ENCODE data around the gene LSS. TPM values are rescaled to one million over a fixed set of nuclear protein-coding genes. Genes with fewer than 3 reads are reported as not detected.
A peak's percentile ranks its signal among the peaks of the same experiment; 100 is the strongest.

LSS gene
- total and polyA plus RNA-seq, 10 of the 15 experiments (the other 5 are each of a cell fraction or from before 2014, with no cell fraction given) = 2.9 to 82.4 (median 27.5) TPM

DNA sequence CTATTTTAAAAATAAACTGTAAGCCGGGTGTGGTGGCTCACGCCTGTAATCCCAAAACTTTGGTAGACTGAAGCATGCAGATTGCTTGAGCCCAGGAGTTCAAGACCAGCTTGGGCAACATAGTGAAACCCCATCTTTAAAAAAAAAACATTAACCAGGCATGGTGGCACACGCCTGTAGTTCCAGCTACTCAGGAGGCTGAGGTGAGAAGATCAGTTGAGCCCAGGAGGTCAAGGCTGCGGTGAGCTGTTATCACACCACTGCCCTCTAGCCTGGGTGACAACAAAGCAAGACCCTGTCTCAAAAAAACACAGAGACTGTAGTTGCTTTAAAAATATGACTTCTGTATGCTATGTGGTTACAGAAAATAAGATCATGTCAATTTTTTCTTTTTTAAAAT, 24.3 kb upstream of the LSS start:
- no peak overlapping the region for H3K4me3 ChIP-seq
- FAIRE-seq = no peak
- no TSS peak for BruUV-seq (replicated peaks)
- no peak overlapping the region for H2AFZ ChIP-seq (ENCODE audit: control insufficient read depth, low read depth, low read length)
- 100% methylated on average over 4 of the region's 4 CpGs for WGBS (ENCODE audit: insufficient coverage, insufficient replicate concordance, low lambda C conversion rate, missing lambda C conversion rate)
- 0 out of 2 replicates have a peak overlapping the region, but pooled peaks have one; percentile 55 for H3K27ac ChIP-seq (ENCODE audit: control insufficient read depth, insufficient read depth)
- in situ Hi-C loops (cut with MboI) (no loop called here), intact Hi-C loops (cut with micrococcal nuclease; ENCODE audit: unreplicated experiment) (loop anchor here (5.0 kb wide), 1 partner anchor 69 kb away; the partner anchor contains the start of genes C21orf58 and PCNT)
- POLR2A ChIA-PET = interaction anchor here (0.7 to 1.7 kb wide), 7 partner anchors 9 to 142 kb away, joined by 3 to 9 read pairs (median 5); no protein-coding TSS in a partner anchor
- H3K36me3 ChIP-seq (ENCODE audit: control insufficient read depth in 2 of 2, insufficient read depth in 2 of 2, low read length in 1 of 2) = peaks cover 37 to 50% of the 10 kb centered on the region in 2 experiments
- no peak overlapping the region for H3K9ac ChIP-seq (ENCODE audit: control insufficient read depth, insufficient read depth, low read length)
- H3K27me3 ChIP-seq (replicated peaks in 1 of 2; ENCODE audit: control insufficient read depth in 2 of 2, insufficient read depth in 2 of 2, low read length in 1 of 2) = no peaks in the 10 kb centered on the region; a peak in 1 of 4 replicates
- H3K9me3 ChIP-seq (replicated peaks; ENCODE audit: control insufficient read depth, insufficient read depth, low read length) = no peaks in the 10 kb centered on the region; the same call in 2 of the 3 replicates
- H4K20me1 ChIP-seq (ENCODE audit: control insufficient read depth, insufficient read depth) = no peaks in the 10 kb centered on the region
- CTCF ChIA-PET = interaction anchor here (0.6 to 6.3 kb wide), 6 partner anchors 15 to 109 kb away, joined by 3 to 59 read pairs (median 8); partner anchors contain the start of genes LSS, MCM3AP and YBEY
- H3K4me2 ChIP-seq (ENCODE audit: control insufficient read depth, insufficient read depth) = no peak overlapping the region
- no peak for ATAC-seq
- no peaks in the 10 kb centered on the region for H3K79me2 ChIP-seq (ENCODE audit: control insufficient read depth, insufficient read depth, low read length)
- SMC1A ChIA-PET (ENCODE audit: uncharacterized antibody, unreplicated experiment) = interaction anchor here (1.1 to 1.9 kb wide), 5 partner anchors 9 to 70 kb away, joined by 3 to 15 read pairs (median 4); partner anchors contain the start of gene C21orf58
- no peak for DNase-seq (ENCODE audit: low read depth, low spot score)
- H3K4me1 ChIP-seq (ENCODE audit: control insufficient read depth, insufficient read depth, low read length) = peaks cover 15% of the 10 kb centered on the region
- TF ChIP-seq, protein P1, sequence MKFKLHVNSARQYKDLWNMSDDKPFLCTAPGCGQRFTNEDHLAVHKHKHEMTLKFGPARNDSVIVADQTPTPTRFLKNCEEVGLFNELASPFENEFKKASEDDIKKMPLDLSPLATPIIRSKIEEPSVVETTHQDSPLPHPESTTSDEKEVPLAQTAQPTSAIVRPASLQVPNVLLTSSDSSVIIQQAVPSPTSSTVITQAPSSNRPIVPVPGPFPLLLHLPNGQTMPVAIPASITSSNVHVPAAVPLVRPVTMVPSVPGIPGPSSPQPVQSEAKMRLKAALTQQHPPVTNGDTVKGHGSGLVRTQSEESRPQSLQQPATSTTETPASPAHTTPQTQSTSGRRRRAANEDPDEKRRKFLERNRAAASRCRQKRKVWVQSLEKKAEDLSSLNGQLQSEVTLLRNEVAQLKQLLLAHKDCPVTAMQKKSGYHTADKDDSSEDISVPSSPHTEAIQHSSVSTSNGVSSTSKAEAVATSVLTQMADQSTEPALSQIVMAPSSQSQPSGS (IDR thresholded peaks at IDR 0.05; ENCODE audit: low read length) = no peak
- no peak for TF ChIP-seq ZSCAN29 (IDR thresholded peaks at IDR 0.05)
- no peak for TF ChIP-seq ZNF687 (IDR thresholded peaks at IDR 0.05)
- no peak for TF ChIP-seq HCFC1 (IDR thresholded peaks at IDR 0.05; ENCODE audit: low read length)
- RAD21 ChIA-PET (ENCODE audit: unreplicated experiment) = interaction anchor here (1.0 to 3.5 kb wide), 7 partner anchors 18 to 110 kb away, joined by 3 to 19 read pairs (median 8); partner anchors contain the start of genes LSS, MCM3AP and YBEY

All from GM12878 (cell line).